Left ventricle myocardium inferior (tissue), 1 donor: ENCODE results near the gene RTKN. TPM values are rescaled to one million over a fixed set of nuclear protein-coding genes. Genes with fewer than 3 reads are reported as not detected.

Source experiments
- DNase-seq: peaks from one replicate; pipeline ENCODE4 v3.0.0-alpha.2; 2020
- H3K27ac ChIP-seq: fragments of 200-600 bp; replicated peaks from 2 replicates; pipeline ENCODE4 v1.8.0; 2021
- H3K27me3 ChIP-seq: fragments of 200-600 bp; 2 replicates; pipeline ENCODE4 v1.8.0; 2021; ENCODE audit warnings: low read depth
- H3K36me3 ChIP-seq: fragments of 200-600 bp; 2 replicates; pipeline ENCODE4 v1.8.0; 2021
- H3K4me1 ChIP-seq: fragments of 200-600 bp; 2 replicates; pipeline ENCODE4 v1.8.0; 2021
- H3K4me3 ChIP-seq: fragments of 200-600 bp; 2 replicates; pipeline ENCODE4 v1.8.0; 2021; ENCODE audit warnings: mild to moderate bottlenecking, moderate library complexity
- H3K9me3 ChIP-seq: fragments of 200-600 bp; replicated peaks from 2 replicates; pipeline ENCODE4 v1.8.0; 2021
- CTCF ChIP-seq: fragments of 200-600 bp; IDR thresholded peaks from 2 replicates; pipeline ENCODE4 v1.8.0; 2021; ENCODE audit warnings: antibody characterized with exemption, mild to moderate bottlenecking, borderline replicate concordance
- intact Hi-C: fragments of 100-400 bp; cut with micrococcal nuclease; formaldehyde crosslinking; loops from one replicate; pipeline ENCODE4 v1.11.0; 2022
- total RNA-seq: library from RNA; stranded (reverse); fragmentation: NEBNext Ultra II Directional; extraction: Animal tissue kit (Norgen Biotek cat#: 25700); gene quantifications from one replicate; pipeline ENCODE4 v1.2.1, GENCODE V29; 2021
- donor health status: DM: no; HTN: yes; CAD: no; lungs with severe emphysema.

Gene RTKN
- total RNA-seq, 1 donor from 2014 or later, result 14.0 TPM

GRCh38 chr2:74482801-74483674 lies 41.3 kb upstream of the RTKN start, which contains the start of the genes CCDC142 and TTC31:
Gene CCDC142 (minus strand): TSS chr2:74482998. CDS start chr2:74482837, 161 bp downstream.
Gene TTC31 (plus strand): TSS chr2:74483081. CDS start chr2:74483096, 15 bp downstream.
- H3K36me3 ChIP-seq, result peaks cover 56% of the 10 kb centered on the region
- H3K4me1 ChIP-seq, result peaks cover 44% of the 10 kb centered on the region
- H3K27ac ChIP-seq, result peak within 1 kb of the TSS; percentile 97
- peak within 1 kb of the TSS; percentile 99 for H3K4me3 ChIP-seq
- TF ChIP-seq CTCF, result peak; percentile 95
- H3K27me3 ChIP-seq, result no peaks in the 10 kb centered on the region
- DNase-seq, result peak; percentile 95
- H3K9me3 ChIP-seq, result no peaks in the 10 kb centered on the region
- intact Hi-C loops, result loop anchor here (5.0 to 10.0 kb wide), 2 partner anchors 62 to 104 kb away; no protein-coding TSS in a partner anchor

DNA sequence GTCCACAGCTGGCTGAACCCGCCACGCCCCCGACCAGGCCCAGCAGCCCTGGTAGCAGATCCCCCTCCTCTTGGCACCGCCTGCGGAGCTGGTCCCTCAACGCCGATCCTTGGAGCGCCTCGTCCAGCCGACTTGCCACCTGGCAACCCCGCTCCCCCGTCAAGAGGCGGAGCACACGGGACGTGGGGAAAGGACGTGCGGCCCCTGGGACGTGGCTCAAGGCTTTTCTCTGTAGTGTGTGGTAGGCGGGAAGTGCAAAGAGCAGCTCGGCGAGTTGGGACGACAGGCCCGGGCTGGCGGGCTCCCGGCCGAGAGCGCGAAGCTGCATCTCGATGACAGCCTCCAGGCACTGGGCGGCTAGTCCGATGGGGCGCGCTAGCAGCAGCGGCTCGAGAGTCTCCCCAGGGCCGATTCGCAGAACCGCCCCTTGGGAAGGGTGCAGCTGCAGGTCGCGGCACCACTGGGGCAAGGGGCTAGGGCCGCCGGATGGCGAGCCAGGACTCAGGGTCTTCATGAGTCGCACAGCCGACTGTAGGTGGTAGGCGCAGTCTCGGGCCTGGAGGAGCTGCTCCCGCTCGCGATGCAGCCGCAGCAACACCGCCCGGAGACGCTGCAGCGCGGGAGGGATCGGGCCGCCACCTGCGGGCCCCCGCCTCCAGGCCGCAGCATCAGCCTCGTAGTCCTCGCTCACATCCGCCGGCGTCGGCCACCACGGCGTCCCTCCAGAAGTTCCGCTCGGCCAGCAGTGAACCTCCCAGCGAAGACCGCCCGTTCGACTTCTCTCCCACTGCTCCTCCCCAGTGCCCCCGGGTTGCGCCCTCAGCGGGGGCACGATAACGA lies 40.4 kb upstream of the RTKN start:
- peak overlapping the region; percentile 99 for H3K4me3 ChIP-seq
- TF ChIP-seq CTCF, result no peak
- H3K27me3 ChIP-seq, result no peaks in the 10 kb centered on the region
- H3K4me1 ChIP-seq, result peaks cover 44% of the 10 kb centered on the region
- intact Hi-C loops, result loop anchor here (5.0 to 10.0 kb wide), 2 partner anchors 63 to 105 kb away; no protein-coding TSS in a partner anchor
- DNase-seq, result no peak
- H3K36me3 ChIP-seq, result peaks cover 58% of the 10 kb centered on the region
- H3K27ac ChIP-seq, result peak overlapping the region; percentile 97
- H3K9me3 ChIP-seq, result no peaks in the 10 kb centered on the region

DNA sequence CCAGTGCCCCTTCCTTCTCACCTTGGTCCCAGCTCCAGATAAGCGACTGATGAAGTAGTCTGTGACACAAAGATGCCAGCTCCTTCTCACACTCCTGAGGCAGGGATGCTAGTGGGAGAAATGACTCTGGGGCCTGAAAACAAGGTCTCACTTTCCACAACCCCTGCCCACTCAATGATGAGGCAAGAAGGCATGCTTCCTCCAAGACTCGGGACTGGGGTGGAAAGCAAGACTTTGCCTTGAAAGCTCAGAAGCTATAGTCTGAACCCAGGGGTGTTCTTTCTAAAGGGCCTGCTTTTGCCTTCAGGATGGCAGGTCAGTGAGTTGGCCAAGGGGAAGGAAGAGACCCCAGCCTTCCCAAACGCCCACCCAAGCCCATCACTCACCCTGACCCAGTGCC lies 39.7 kb upstream of the RTKN start:
- peaks cover 58% of the 10 kb centered on the region for H3K36me3 ChIP-seq
- no peak for DNase-seq
- intact Hi-C loops, result loop anchor here (5.0 to 10.0 kb wide), 2 partner anchors 63 to 106 kb away; no protein-coding TSS in a partner anchor
- no peaks in the 10 kb centered on the region for H3K9me3 ChIP-seq
- no peak for TF ChIP-seq CTCF
- peak overlapping the region; percentile 97 for H3K27ac ChIP-seq
- peak overlapping the region; percentile 99 for H3K4me3 ChIP-seq
- H3K4me1 ChIP-seq, result peaks cover 44% of the 10 kb centered on the region
- H3K27me3 ChIP-seq, result no peaks in the 10 kb centered on the region

GRCh38 chr2:74474899-74475298 lies 33.2 kb upstream of the RTKN start:
- peak; percentile 14 for TF ChIP-seq CTCF
- Histone ChIP-seq H3K4me1 (peaks cover 35% of the 10 kb centered on the region), H3K36me3 (peaks cover 50% of the 10 kb centered on the region), H3K9me3 (no peaks in the 10 kb centered on the region), H3K27me3 (no peaks in the 10 kb centered on the region), H3K4me3 (no peak overlapping the region), H3K27ac (no peak overlapping the region)
- DNase-seq, result no peak
- intact Hi-C loops, result no loop called here

- peaks cover 46% of the 10 kb centered on the region for H3K36me3 ChIP-seq
- no peak overlapping the region for H3K4me3 ChIP-seq
- no peak for TF ChIP-seq CTCF
- intact Hi-C loops, result no loop called here
- no peak overlapping the region for H3K27ac ChIP-seq
- peaks cover 34% of the 10 kb centered on the region for H3K4me1 ChIP-seq
- no peak for DNase-seq
- no peaks in the 10 kb centered on the region for H3K27me3 ChIP-seq
- H3K9me3 ChIP-seq, result no peaks in the 10 kb centered on the region
These were observed 32.7 kb upstream of the RTKN start for GRCh38 chr2:74474481-74474880.
